H1 (cell line): ENCODE measurements around the gene RAP1GAP. TPM values are rescaled to one million over a fixed set of nuclear protein-coding genes. Genes with fewer than 3 reads are reported as not detected.

Experiments
- CTCF ChIA-PET: fragments of 300-600 bp; sonication (Branson Sonifier 250); formaldehyde crosslinking; loops from one replicate; lab custom pipeline; 2021; ENCODE audit not compliant: partially characterized antibody; lab: Charles Lee
- POLR2A ChIA-PET: fragments of 300-600 bp; sonication (Branson Sonifier 250); formaldehyde crosslinking; loops from one replicate; lab custom pipeline; 2021; ENCODE audit warnings: inconsistent platforms; ENCODE audit not compliant: partially characterized antibody; lab: Charles Lee
- DNase-seq, 2 experiments: peaks; one replicate each; pipeline versions ENCODE4 v3.0.0 to v3.0.0-alpha.2; 2010 to 2022; ENCODE audit warnings: low spot score in 2 of 2, low read depth in 1 of 2, mixed read lengths in 1 of 2
- FAIRE-seq: peaks from 2 replicates; lab custom pipeline; 2011; peaks lifted over from hg19 to GRCh38; lab: Jason Lieb, UNC
- H2AFZ ChIP-seq: 2 replicates; pipeline ENCODE4 v1.8.1; 2012; ENCODE audit warnings: low read length, inconsistent platforms
- H2AK5ac ChIP-seq: 2 replicates; pipeline ENCODE4 v1.6.1; 2013; ENCODE audit warnings: low read depth, low read length
- H2BK120ac ChIP-seq: replicated peaks from 2 replicates; pipeline ENCODE3; 2013; ENCODE audit warnings: low read depth, low read length, inconsistent platforms
- H2BK12ac ChIP-seq: 2 replicates; pipeline ENCODE4 v1.6.1; 2013; ENCODE audit warnings: low read depth, low read length
- H2BK15ac ChIP-seq: 2 replicates; pipeline ENCODE4 v1.6.1; 2013; ENCODE audit warnings: low read length
- H2BK20ac ChIP-seq: 2 replicates; pipeline ENCODE4 v1.6.1; 2013; ENCODE audit warnings: low read length
- H2BK5ac ChIP-seq: 2 replicates; pipeline ENCODE4 v1.6.1; 2013; ENCODE audit warnings: low read depth, low read length
- H3K14ac ChIP-seq: 2 replicates; pipeline ENCODE4 v1.6.1; 2013; ENCODE audit warnings: inconsistent platforms; ENCODE audit not compliant: insufficient read length
- H3K18ac ChIP-seq: 2 replicates; pipeline ENCODE4 v1.6.1; 2013; ENCODE audit warnings: low read length; ENCODE audit errors: extremely low read depth
- H3K23ac ChIP-seq: 2 replicates; pipeline ENCODE4 v1.6.1; 2013; ENCODE audit warnings: inconsistent platforms; ENCODE audit not compliant: insufficient read length
- H3K23me2 ChIP-seq: 2 replicates; pipeline ENCODE4 v1.6.1; 2013; ENCODE audit warnings: low read depth, low read length
- H3K27ac ChIP-seq: 2 replicates; pipeline ENCODE4 v1.6.1; 2011; ENCODE audit warnings: low read depth, low read length, inconsistent platforms
- H3K27me3 ChIP-seq, 4 experiments: replicated peaks in 1 of 4; 1 replicate in 1 of 4; 2 replicates in 3 of 4; pipeline versions ENCODE4 v1.6.1 to v1.8.1; 2011 to 2013; ENCODE audit warnings: low read length in 3 of 4, mild to moderate bottlenecking in 3 of 4, inconsistent platforms in 2 of 4, mixed read lengths in 2 of 4, moderate library complexity in 1 of 4; ENCODE audit not compliant: control insufficient read depth in 3 of 4, insufficient read depth in 3 of 4; ENCODE audit errors: extremely low read depth in 1 of 4
- H3K36me3 ChIP-seq, 4 experiments: 2 replicates each; pipeline versions ENCODE4 v1.6.1 to v1.8.1; 2011 to 2013; ENCODE audit warnings: mild to moderate bottlenecking in 4 of 4, low read length in 3 of 4, moderate library complexity in 2 of 4, control low read depth in 1 of 4, inconsistent platforms in 1 of 4; ENCODE audit not compliant: insufficient read depth in 4 of 4, control insufficient read depth in 2 of 4
- H3K4ac ChIP-seq: replicated peaks from 2 replicates; pipeline ENCODE3; 2013; ENCODE audit warnings: low read length, low read depth, mixed read lengths, inconsistent platforms; ENCODE audit not compliant: insufficient read length
- H3K4me1 ChIP-seq, 4 experiments: replicated peaks in 1 of 4; 1 replicate in 1 of 4; 2 replicates in 3 of 4; pipeline versions ENCODE4 v1.6.1 to v1.8.1; 2011 to 2013; ENCODE audit warnings: low read length in 3 of 4, inconsistent platforms in 2 of 4, mixed read lengths in 1 of 4; ENCODE audit not compliant: insufficient read depth in 4 of 4, control insufficient read depth in 3 of 4
- H3K4me2 ChIP-seq, 2 experiments: 2 replicates each; pipeline versions ENCODE4 v1.6.1 to v1.8.1; 2011 to 2013; ENCODE audit warnings: low read depth in 2 of 2, low read length in 2 of 2, control low read depth in 1 of 2, inconsistent platforms in 1 of 2, mild to moderate bottlenecking in 1 of 2; ENCODE audit not compliant: insufficient read depth in 1 of 2
- H3K4me3 ChIP-seq, 4 experiments: fragments of 200-600, 300-600 bp in 1 of 4; sonication (generic), shearing (Covaris generic), sonication (Bioruptor Twin) in 1 of 4; 2 replicates each; pipeline versions ENCODE4 v1.5.1 to v1.8.1; 2011 to 2016; ENCODE audit warnings: low read length in 4 of 4, low read depth in 3 of 4, control low read depth in 2 of 4, inconsistent platforms in 2 of 4, mild to moderate bottlenecking in 2 of 4, mixed read lengths in 1 of 4, moderate library complexity in 1 of 4; ENCODE audit not compliant: insufficient read depth in 2 of 4; ENCODE audit errors: extremely low read depth in 1 of 4
- H3K56ac ChIP-seq: replicated peaks from 2 replicates; pipeline ENCODE3; 2013; ENCODE audit warnings: low read depth, mild to moderate bottlenecking, mixed read lengths, low read length, inconsistent platforms; ENCODE audit not compliant: insufficient read length
- H3K79me1 ChIP-seq: 2 replicates; pipeline ENCODE4 v1.6.1; 2013; ENCODE audit warnings: low read depth, low read length, control low read depth
- H3K79me2 ChIP-seq, 2 experiments: 2 replicates each; pipeline versions ENCODE4 v1.6.1 to v1.8.1; 2012 to 2013; ENCODE audit warnings: low read length in 2 of 2, mild to moderate bottlenecking in 2 of 2, inconsistent platforms in 1 of 2; ENCODE audit not compliant: insufficient read depth in 2 of 2, control insufficient read depth in 1 of 2
- H3K9ac ChIP-seq, 4 experiments: replicated peaks in 1 of 4; 1 replicate in 1 of 4; 2 replicates in 3 of 4; pipeline versions ENCODE4 v1.6.1 to v1.8.1; 2011 to 2013; ENCODE audit warnings: low read depth in 3 of 4, low read length in 3 of 4, control low read depth in 2 of 4, mild to moderate bottlenecking in 2 of 4, moderate library complexity in 2 of 4, inconsistent platforms in 1 of 4; ENCODE audit errors: extremely low read depth in 1 of 4
- H3K9me3 ChIP-seq, 2 experiments: 2 replicates each; pipeline versions ENCODE4 v1.6.1 to v1.8.1; 2012 to 2013; ENCODE audit warnings: mild to moderate bottlenecking in 2 of 2, moderate library complexity in 2 of 2, control low read depth in 1 of 2, inconsistent platforms in 1 of 2, low read depth in 1 of 2, low read length in 1 of 2, mixed read lengths in 1 of 2; ENCODE audit not compliant: insufficient read depth in 2 of 2
- H4K20me1 ChIP-seq, 2 experiments: replicated peaks in 1 of 2; 2 replicates each; pipeline versions ENCODE3 to v1.8.1; 2011 to 2013; ENCODE audit warnings: inconsistent platforms in 2 of 2, low read length in 2 of 2, mild to moderate bottlenecking in 1 of 2; ENCODE audit not compliant: insufficient read depth in 2 of 2, control insufficient read depth in 1 of 2
- H4K5ac ChIP-seq: 2 replicates; pipeline ENCODE4 v1.6.1; 2013; ENCODE audit warnings: low read length, low read depth, mixed read lengths, inconsistent platforms; ENCODE audit not compliant: insufficient read length
- H4K8ac ChIP-seq: 2 replicates; pipeline ENCODE4 v1.8.0; 2013; ENCODE audit warnings: mild to moderate bottlenecking, moderate library complexity, low read length, inconsistent platforms; ENCODE audit not compliant: insufficient read depth; ENCODE audit errors: extremely low read depth
- H4K91ac ChIP-seq: replicated peaks from 2 replicates; pipeline ENCODE3; 2013; ENCODE audit warnings: low read length, mixed read lengths, inconsistent platforms; ENCODE audit not compliant: insufficient read length
- CREB1 ChIP-seq: IDR thresholded peaks from 2 replicates; pipeline ENCODE4 v1.6.1; 2012; ENCODE audit warnings: inconsistent platforms
- CTCF ChIP-seq, 3 experiments: IDR thresholded peaks; 1 replicate in 2 of 3; 2 replicates in 1 of 3; pipeline versions ENCODE4 v1.5.1 to v1.6.1; 2011; ENCODE audit warnings: low read length in 3 of 3, mild to moderate bottlenecking in 3 of 3, inconsistent platforms in 2 of 3, low read depth in 1 of 3, moderate library complexity in 1 of 3; ENCODE audit not compliant: insufficient read depth in 1 of 3; ENCODE audit errors: control extremely low read depth in 1 of 3
- FOSL1 ChIP-seq: IDR thresholded peaks from 2 replicates; pipeline ENCODE4 v1.6.1; 2011; ENCODE audit warnings: mild to moderate bottlenecking, low read depth, low read length, moderate library complexity; ENCODE audit not compliant: insufficient read depth
- JUND ChIP-seq: IDR thresholded peaks from 2 replicates; pipeline ENCODE4 v1.6.1; 2011; ENCODE audit warnings: mild to moderate bottlenecking, improper control_type of control experiment, low read length
- MAFK ChIP-seq: IDR thresholded peaks from 2 replicates; pipeline ENCODE4 v1.6.1; 2012; ENCODE audit warnings: low read depth, mild to moderate bottlenecking, improper control_type of control experiment, low read length
- RXRA ChIP-seq: IDR thresholded peaks from 2 replicates; pipeline ENCODE4 v1.6.1; 2011; ENCODE audit warnings: low read depth, mild to moderate bottlenecking, low read length, moderate library complexity; ENCODE audit not compliant: insufficient read depth
- SAP30 ChIP-seq: fragments of 300-600 bp; sonication (generic); IDR thresholded peaks from 2 replicates; pipeline ENCODE4 v1.7.1; 2012; ENCODE audit warnings: low read length, moderate library complexity, mild to moderate bottlenecking, inconsistent platforms; ENCODE audit not compliant: insufficient read depth, insufficient replicate concordance
- SP4 ChIP-seq: IDR thresholded peaks from 2 replicates; pipeline ENCODE4 v1.6.1; 2012; ENCODE audit warnings: low read length, inconsistent platforms
- SUZ12 ChIP-seq: fragments of 200-600 bp; sonication (generic); IDR thresholded peaks from 2 replicates; pipeline ENCODE4 v1.6.1; 2012; ENCODE audit warnings: mild to moderate bottlenecking, inconsistent platforms, low read length, moderate library complexity, mixed read lengths
- WGBS, 2 experiments: shearing (Covaris generic) in 1 of 2; methylation state at CpG; one replicate each; pipeline versions ENCODE4 v1.1.6 to v1.1.7; 2013 to 2015; ENCODE audit warnings: low lambda C conversion rate in 2 of 2, mixed read lengths in 2 of 2, inconsistent platforms in 1 of 2, low coverage in 1 of 2, missing lambda C conversion rate in 1 of 2; ENCODE audit not compliant: insufficient replicate concordance in 2 of 2, insufficient coverage in 1 of 2, insufficient read length in 1 of 2; ENCODE audit errors: extremely low coverage in 1 of 2, missing lambda C conversion rate in 1 of 2; 5-methylcytosine and 5-hydroxymethylcytosine counted together
- polyA plus RNA-seq, 7 experiments: library from polyadenylated mRNA; depleted of rRNA in 3 of 7; stranded (reverse) in 5 of 7; unstranded in 2 of 7; fragments of >200 nt in 5 of 7; fragments of 200-250 nt in 2 of 7; gene quantifications; 1 replicate in 5 of 7; 2 replicates in 1 of 7; 4 replicates in 1 of 7; pipeline versions ENCODE4 v1.2.1 to v1.2.3, GENCODE V29; 2011 to 2013; ENCODE audit warnings: missing spikeins in 2 of 7, mixed read lengths in 2 of 7
- total RNA-seq: library from RNA; stranded (reverse); fragmentation: NEBNext Ultra II Directional; extraction: Animal tissue kit (Norgen Biotek cat#: 25700); gene quantifications from 2 replicates; pipeline ENCODE4 v1.2.1, GENCODE V29; 2021
- TF ChIP-seq, protein P1 (sequence below): IDR thresholded peaks from 2 replicates; pipeline ENCODE4 v1.6.1; 2012; ENCODE audit warnings: low read length, inconsistent platforms

RAP1GAP gene
- total and polyA plus RNA-seq, 2 of the 8 experiments (the other 6 are each of a cell fraction or from before 2014, with no cell fraction given) = 8.4 TPM

GRCh38 chr1:21681426-21681825, 12.3 kb upstream of the RAP1GAP start:
- H2BK12ac ChIP-seq = no peak overlapping the region
- H3K27ac ChIP-seq = no peak overlapping the region
- H4K8ac ChIP-seq = no peak overlapping the region
- H3K23me2 ChIP-seq = no peaks in the 10 kb centered on the region
- H3K9me3 ChIP-seq = no peaks in the 10 kb centered on the region
- H3K18ac ChIP-seq = no peak overlapping the region
- H4K91ac ChIP-seq = no peak overlapping the region
- no peak overlapping the region for H2BK15ac ChIP-seq
- no peak overlapping the region for H4K5ac ChIP-seq
- no peak overlapping the region for H2AFZ ChIP-seq
- no peak overlapping the region for H2BK5ac ChIP-seq
- H3K9ac ChIP-seq = no peak overlapping the region
- no peak overlapping the region for H2BK120ac ChIP-seq
- no peak overlapping the region for H2AK5ac ChIP-seq
- no peaks in the 10 kb centered on the region for H3K79me1 ChIP-seq
- POLR2A ChIA-PET = interaction anchor here (1.9 kb wide), 1 partner anchor 11 kb away, joined by 6 read pairs; no protein-coding TSS in a partner anchor
- H3K56ac ChIP-seq = no peak overlapping the region
- no peaks in the 10 kb centered on the region for H3K27me3 ChIP-seq
- H4K20me1 ChIP-seq = no peaks in the 10 kb centered on the region
- H3K4me2 ChIP-seq = no peak overlapping the region
- no peak overlapping the region for H3K4me3 ChIP-seq
- H3K14ac ChIP-seq = no peak overlapping the region
- DNase-seq (peak in 1 of 2 experiments; percentile 26), FAIRE-seq (no peak)
- no peak overlapping the region for H3K23ac ChIP-seq
- CTCF ChIA-PET = no interaction called here
- no peaks in the 10 kb centered on the region for H3K4me1 ChIP-seq
- H3K4ac ChIP-seq = no peak overlapping the region
- no peaks in the 10 kb centered on the region for H3K79me2 ChIP-seq
- H2BK20ac ChIP-seq = no peak overlapping the region
- peaks cover 0 to 39% (median 8%) of the 10 kb centered on the region in 4 experiments; a peak in 4 of 8 replicates for H3K36me3 ChIP-seq
- WGBS, 2 experiments = 92% methylated on average over 9 of the region's 9 CpGs; no CpG with 5 or more reads in 1 of the 2 experiments
- no peak for TF ChIP-seq SUZ12
- no peak for TF ChIP-seq SP4
- TF ChIP-seq SAP30 = no peak
- TF ChIP-seq CTCF (IDR thresholded peaks at IDR 0.05; ENCODE audit: control extremely low read depth in 1 of 3, insufficient read depth in 1 of 3, low read depth in 1 of 3, low read length in 3 of 3) = no peak
- TF ChIP-seq, protein P1, sequence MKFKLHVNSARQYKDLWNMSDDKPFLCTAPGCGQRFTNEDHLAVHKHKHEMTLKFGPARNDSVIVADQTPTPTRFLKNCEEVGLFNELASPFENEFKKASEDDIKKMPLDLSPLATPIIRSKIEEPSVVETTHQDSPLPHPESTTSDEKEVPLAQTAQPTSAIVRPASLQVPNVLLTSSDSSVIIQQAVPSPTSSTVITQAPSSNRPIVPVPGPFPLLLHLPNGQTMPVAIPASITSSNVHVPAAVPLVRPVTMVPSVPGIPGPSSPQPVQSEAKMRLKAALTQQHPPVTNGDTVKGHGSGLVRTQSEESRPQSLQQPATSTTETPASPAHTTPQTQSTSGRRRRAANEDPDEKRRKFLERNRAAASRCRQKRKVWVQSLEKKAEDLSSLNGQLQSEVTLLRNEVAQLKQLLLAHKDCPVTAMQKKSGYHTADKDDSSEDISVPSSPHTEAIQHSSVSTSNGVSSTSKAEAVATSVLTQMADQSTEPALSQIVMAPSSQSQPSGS = no peak
- TF ChIP-seq JUND = no peak
- TF ChIP-seq CREB1 = no peak
- TF ChIP-seq RXRA = no peak
- no peak for TF ChIP-seq FOSL1
- no peak for TF ChIP-seq MAFK
